Epithelial cell of esophagus (primary cell): Measurements from ENCODE around the gene NFU1.

Source experiments
- DNase-seq: peaks from one replicate; pipeline ENCODE4 v3.0.0; 2010; ENCODE audit warnings: low read depth
- H3K4me3 ChIP-seq: 2 replicates; pipeline ENCODE4 v1.5.1; 2011; ENCODE audit warnings: mild to moderate bottlenecking, low read length, control low read depth
- CTCF ChIP-seq: IDR thresholded peaks from 2 replicates; pipeline ENCODE4 v1.5.1; 2011; ENCODE audit warnings: low read depth, mild to moderate bottlenecking, low read length, control low read depth, inconsistent platforms; ENCODE audit not compliant: insufficient read depth; ENCODE audit errors: missing control alignments

Gene NFU1

DNA sequence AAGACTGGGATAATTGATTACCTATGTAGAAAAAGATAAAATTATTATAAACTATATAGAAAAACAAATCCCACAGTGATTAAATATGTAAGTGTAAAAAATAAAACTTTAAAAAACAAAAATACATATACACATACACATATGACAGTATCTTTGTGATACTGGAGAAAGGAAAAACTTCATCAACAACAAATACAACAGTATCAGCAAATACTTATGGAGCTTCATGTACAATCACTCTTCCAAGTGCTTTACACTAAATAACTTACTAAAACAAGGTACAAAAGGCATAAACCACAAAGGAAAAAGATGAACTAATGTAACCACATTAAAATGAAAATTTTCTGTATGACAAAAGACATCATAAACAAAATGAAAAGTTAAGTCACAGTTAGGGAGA, 26.1 kb downstream of the NFU1 start:
- TF ChIP-seq CTCF, result no peak

GRCh38 chr2:69405306-69405705, 31.9 kb downstream of the NFU1 start:
- no peak overlapping the region for H3K4me3 ChIP-seq
- no peak for DNase-seq
- TF ChIP-seq CTCF, result no peak

More for the DNA sequence above, 26.1 kb downstream of the NFU1 start:
- H3K4me3 ChIP-seq, result no peak overlapping the region
- DNase-seq, result no peak

- no peak for DNase-seq
- no peak for TF ChIP-seq CTCF
These were observed 37.1 kb downstream of the NFU1 start for GRCh38 chr2:69400121-69400520.

GRCh38 chr2:69397234-69397633, 40.0 kb downstream of the NFU1 start:
- DNase-seq, result no peak
- H3K4me3 ChIP-seq, result no peak overlapping the region
- no peak for TF ChIP-seq CTCF

More at GRCh38 chr2:69400121-69400520, 37.1 kb downstream of the NFU1 start:
- H3K4me3 ChIP-seq, result no peak overlapping the region

- no peak for DNase-seq
- TF ChIP-seq CTCF, result no peak
- no peak overlapping the region for H3K4me3 ChIP-seq
These were observed 41.4 kb downstream of the NFU1 start for GRCh38 chr2:69395866-69396265.

- no peak for DNase-seq
- no peak for TF ChIP-seq CTCF
- no peak overlapping the region for H3K4me3 ChIP-seq
These were observed 43.3 kb downstream of the NFU1 start for GRCh38 chr2:69393963-69394362.

GRCh38 chr2:69390471-69390870, 46.8 kb downstream of the NFU1 start:
- no peak overlapping the region for H3K4me3 ChIP-seq
- no peak for TF ChIP-seq CTCF
- DNase-seq, result no peak
